Forelimb muscle (tissue), 1 donor: ENCODE data around the gene CTSH. TPM values are rescaled to one million over a fixed set of nuclear protein-coding genes. Genes with fewer than 3 reads are reported as not detected.
A peak's percentile ranks its signal among the peaks of the same experiment; 100 is the strongest.
"Not testable (repeated sequence)": the region's sequence is repeated elsewhere in the genome, so short reads cannot be mapped to it uniquely, and the experiment has no call there.

ENCODE experiments used
- DNase-seq: peaks from one replicate; pipeline ENCODE4 v3.0.0-alpha.2; 2013; ENCODE audit warnings: low read depth
- polyA plus RNA-seq: library from polyadenylated mRNA; unstranded; fragments of 120-200 nt; gene quantifications from one replicate; pipeline ENCODE4 v1.2.1, GENCODE V29; 2013; ENCODE audit not compliant: insufficient read length

CTSH gene
- polyA plus RNA-seq, 1 donor, result 18.0 TPM

GRCh38 chr15:78881681-78882080 is 63.2 kb downstream of the CTSH start:
- no peak for DNase-seq

GRCh38 chr15:78880813-78881212 is 64.0 kb downstream of the CTSH start:
- DNase-seq, result no peak

- no peak for DNase-seq
Observed at GRCh38 chr15:78880242-78880533, 64.7 kb downstream of the CTSH start.

- no peak for DNase-seq
Observed at GRCh38 chr15:78879517-78880241, 65.2 kb downstream of the CTSH start.

- no peak for DNase-seq
Observed at GRCh38 chr15:78878356-78878755, 66.5 kb downstream of the CTSH start.

GRCh38 chr15:78876954-78877353 is 67.9 kb downstream of the CTSH start:
- DNase-seq, result not testable (repeated sequence)

- DNase-seq, result no peak
Observed at GRCh38 chr15:78875107-78875914, 69.5 kb downstream of the CTSH start.

- DNase-seq, result no peak
Observed at GRCh38 chr15:78873793-78874765, 70.8 kb downstream of the CTSH start.

- peak; percentile 57 for DNase-seq
Observed at GRCh38 chr15:78872972-78873792, 71.7 kb downstream of the CTSH start.

GRCh38 chr15:78872155-78872971 is 72.5 kb downstream of the CTSH start, which contains the start of gene MORF4L1:
TSS of gene MORF4L1 (plus strand) at chr15:78872890. CDS start at chr15:78873018, 128 bp downstream.
- peak; percentile 86 for DNase-seq

GRCh38 chr15:78871483-78872127 is 73.2 kb downstream of the CTSH start:
- DNase-seq, result not testable (repeated sequence)

Other genes with a start within 250 kb of the CTSH start
- 13.7 TPM for gene ADAMTS7, start 133.6 kb downstream of the CTSH start, polyA plus RNA-seq
- 513 TPM for gene MORF4L1, start 72.2 kb downstream of the CTSH start, polyA plus RNA-seq
- gene RASGRF1, start 145.7 kb upstream of the CTSH start, polyA plus RNA-seq, result 0.13 TPM